Coronary artery (tissue), 2 donors: ENCODE data around the gene ANK3.

ENCODE experiments used
- DNase-seq: peaks from one replicate; pipeline ENCODE4 v3.0.0-alpha.2; 2017; ENCODE audit warnings: low spot score
- H3K27ac ChIP-seq, 2 donors: fragments of 200-600 bp; sonication (generic); one replicate each; pipeline ENCODE4 v1.5.1; 2016 to 2019
- H3K4me3 ChIP-seq: fragments of 200-600 bp; sonication (generic); 2 replicates; pipeline ENCODE4 v1.5.1; 2016; ENCODE audit warnings: mild to moderate bottlenecking, moderate library complexity
- TF ChIP-seq, protein P1 (sequence below): fragments of 200-600 bp; sonication (generic); IDR thresholded peaks from one replicate; pipeline ENCODE4 v1.5.1; 2019; ENCODE audit warnings: antibody characterized with exemption

Gene ANK3

DNA sequence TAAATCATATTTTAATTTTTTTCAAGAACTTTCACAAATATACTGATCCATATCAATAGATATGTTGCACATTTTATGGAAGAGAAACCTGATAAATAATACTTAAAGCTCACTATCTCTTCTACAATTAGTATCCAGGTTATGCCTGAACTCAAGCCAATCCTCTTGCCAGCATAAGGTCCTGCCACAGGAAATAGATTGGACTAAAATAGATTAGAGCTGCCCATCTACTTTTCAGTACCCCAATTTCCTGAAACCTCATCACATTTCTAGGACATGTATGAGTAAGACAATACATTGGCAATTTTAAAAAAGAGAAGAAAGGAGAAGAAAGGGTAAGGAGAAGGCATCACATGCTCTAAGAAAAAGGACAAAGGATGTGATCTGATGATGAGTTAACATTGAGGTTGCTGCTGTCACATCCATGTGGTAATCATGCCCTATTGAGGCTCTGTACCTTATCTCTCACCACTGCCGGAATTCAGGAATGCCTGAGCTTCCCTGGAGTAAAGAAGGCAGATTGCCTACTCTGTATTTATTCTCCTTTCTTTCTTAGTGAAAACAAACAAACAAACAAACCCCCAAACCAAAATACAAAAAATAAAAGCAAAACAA is 199.7 kb downstream of the ANK3 start:
- Histone ChIP-seq H3K27ac (peak overlapping the region in 1 of 2 donors; percentile 19), H3K4me3 (no peak overlapping the region)
- no peak for DNase-seq
- TF ChIP-seq, protein P1, sequence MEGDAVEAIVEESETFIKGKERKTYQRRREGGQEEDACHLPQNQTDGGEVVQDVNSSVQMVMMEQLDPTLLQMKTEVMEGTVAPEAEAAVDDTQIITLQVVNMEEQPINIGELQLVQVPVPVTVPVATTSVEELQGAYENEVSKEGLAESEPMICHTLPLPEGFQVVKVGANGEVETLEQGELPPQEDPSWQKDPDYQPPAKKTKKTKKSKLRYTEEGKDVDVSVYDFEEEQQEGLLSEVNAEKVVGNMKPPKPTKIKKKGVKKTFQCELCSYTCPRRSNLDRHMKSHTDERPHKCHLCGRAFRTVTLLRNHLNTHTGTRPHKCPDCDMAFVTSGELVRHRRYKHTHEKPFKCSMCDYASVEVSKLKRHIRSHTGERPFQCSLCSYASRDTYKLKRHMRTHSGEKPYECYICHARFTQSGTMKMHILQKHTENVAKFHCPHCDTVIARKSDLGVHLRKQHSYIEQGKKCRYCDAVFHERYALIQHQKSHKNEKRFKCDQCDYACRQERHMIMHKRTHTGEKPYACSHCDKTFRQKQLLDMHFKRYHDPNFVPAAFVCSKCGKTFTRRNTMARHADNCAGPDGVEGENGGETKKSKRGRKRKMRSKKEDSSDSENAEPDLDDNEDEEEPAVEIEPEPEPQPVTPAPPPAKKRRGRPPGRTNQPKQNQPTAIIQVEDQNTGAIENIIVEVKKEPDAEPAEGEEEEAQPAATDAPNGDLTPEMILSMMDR, result no peak

GRCh38 chr10:60188548-60188947 is 201.1 kb downstream of the ANK3 start:
- TF ChIP-seq, protein P1, result no peak
- H3K27ac ChIP-seq, result peak overlapping the region; percentile 19 to 52
- DNase-seq, result no peak

DNA sequence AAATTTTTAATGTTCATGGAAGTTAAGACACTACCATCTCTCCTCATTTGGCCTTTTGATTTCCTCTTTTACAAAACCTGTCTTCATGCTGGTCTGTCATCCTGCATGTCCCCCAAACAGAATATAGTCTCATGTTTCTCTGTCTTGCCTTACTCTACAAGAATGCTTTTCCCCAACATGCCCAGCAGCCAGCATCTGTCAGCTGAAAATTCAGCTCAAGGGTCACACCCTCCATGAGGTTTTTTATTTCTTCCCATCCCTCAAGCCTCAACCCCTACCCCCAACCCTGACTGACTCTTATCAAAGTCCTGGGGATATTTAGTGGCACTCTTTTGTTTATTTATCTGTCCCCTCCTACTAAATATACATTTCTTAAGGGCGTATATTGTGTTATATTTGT is 202.0 kb downstream of the ANK3 start:
- Histone ChIP-seq H3K27ac (peak overlapping the region; percentile 19 to 56), H3K4me3 (no peak overlapping the region)
- no peak for DNase-seq
- TF ChIP-seq, protein P1, result no peak

More at GRCh38 chr10:60188548-60188947, 201.1 kb downstream of the ANK3 start:
- H3K4me3 ChIP-seq, result no peak overlapping the region

DNA sequence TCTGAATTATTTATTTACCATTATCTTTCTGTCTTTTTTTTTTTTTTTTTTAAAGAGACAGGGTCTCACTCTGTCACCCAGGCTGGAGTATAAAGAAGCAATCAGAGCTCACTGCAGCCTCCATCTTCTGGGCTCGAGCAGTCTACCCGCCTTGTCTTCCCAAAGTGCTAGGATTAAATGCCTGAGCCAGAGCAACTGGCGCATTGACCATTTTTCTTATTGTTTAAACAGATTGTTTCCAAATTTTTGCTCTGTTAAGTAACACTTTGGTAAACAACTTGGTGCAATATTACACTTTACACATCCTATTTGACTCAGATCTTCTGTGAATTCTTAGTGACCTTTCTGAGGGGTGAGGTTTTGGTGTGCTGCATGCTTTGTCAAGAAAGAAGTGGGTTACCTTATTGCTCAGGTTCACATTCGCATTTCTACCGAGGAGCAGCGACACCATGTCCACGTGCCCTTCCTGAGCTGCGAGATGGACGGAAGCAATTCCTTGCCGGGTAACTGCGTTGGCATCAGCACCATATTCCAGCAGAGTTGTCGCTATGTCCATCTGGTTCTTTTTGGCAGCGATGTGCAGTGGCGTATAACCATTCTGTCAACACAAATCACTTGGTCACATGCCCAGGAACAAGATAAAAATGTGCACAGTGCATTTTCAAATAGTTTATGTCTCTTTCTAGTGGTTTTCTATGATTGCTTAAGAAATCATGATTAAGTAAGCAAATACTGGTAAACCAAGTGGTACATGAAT is 203.2 kb downstream of the ANK3 start:
- peak; percentile 85 for DNase-seq
- peak overlapping the region; percentile 32 to 80 for H3K27ac ChIP-seq
- peak overlapping the region; percentile 41 for H3K4me3 ChIP-seq
- TF ChIP-seq, protein P1, result no peak

GRCh38 chr10:60185421-60185820 is 204.3 kb downstream of the ANK3 start:
- TF ChIP-seq, protein P1, result no peak
- no peak overlapping the region for H3K4me3 ChIP-seq
- peak overlapping the region in 1 of 2 donors; percentile 65 for H3K27ac ChIP-seq
- no peak for DNase-seq

DNA sequence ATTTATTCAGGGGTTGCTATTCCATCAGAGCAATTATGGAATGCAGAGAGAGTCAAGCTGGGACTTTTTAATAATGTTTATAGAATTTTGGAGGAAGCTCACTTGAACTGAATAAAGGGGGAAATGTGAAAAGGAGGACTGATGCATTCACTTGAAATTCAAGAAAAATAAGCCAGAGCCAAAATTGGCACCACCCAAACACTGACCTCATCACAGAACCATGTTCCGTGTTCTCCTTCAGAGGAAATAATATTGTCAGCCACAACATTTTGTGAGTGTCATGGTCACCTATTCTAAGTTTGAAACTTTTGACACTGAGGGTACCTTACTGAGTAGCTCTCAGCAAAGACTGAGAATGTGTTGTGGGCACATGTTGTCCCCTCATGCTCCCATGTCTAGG is 207.0 kb downstream of the ANK3 start:
- DNase-seq, result no peak
- H3K27ac ChIP-seq, result peak overlapping the region; percentile 55 to 90
- H3K4me3 ChIP-seq, result peak overlapping the region; percentile 9
- TF ChIP-seq, protein P1, result no peak

DNA sequence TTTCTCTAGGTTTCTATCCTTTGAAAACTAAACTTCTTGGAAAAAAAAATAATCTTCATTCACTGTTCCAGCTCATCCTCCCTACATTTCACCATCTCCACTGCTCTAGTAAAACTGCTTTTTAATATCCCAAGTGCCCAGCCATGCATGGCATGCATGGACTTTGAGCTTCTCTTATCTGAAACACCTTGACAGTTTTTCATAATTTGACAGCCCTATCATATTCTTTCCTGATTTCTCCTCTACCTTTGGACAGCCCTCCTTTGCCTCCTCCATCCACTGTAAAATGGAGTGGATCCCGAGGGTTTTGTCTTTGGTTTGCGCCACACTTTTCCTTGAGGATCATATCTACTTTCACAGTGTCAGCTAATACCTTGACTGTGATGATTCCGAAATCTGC is 212.8 kb downstream of the ANK3 start:
- H3K27ac ChIP-seq, result no peak overlapping the region
- H3K4me3 ChIP-seq, result no peak overlapping the region
- DNase-seq, result no peak
- TF ChIP-seq, protein P1, result no peak
